ENCODE data around the gene PSRC1. TPM values are rescaled to one million over a fixed set of nuclear protein-coding genes. Genes with fewer than 3 reads are reported as not detected.

Gene PSRC1
- total RNA-seq, 4 donors from 2014 or later, result 1.9 to 18.0 (median 4.4) TPM

GRCh38 chr1:109295712-109296415 is 12.9 kb upstream of the PSRC1 start:
- 79 to 88% methylated on average over 8 to 12 of the region's 12 CpGs for WGBS, 2 donors (ENCODE audit: low coverage in 1 of 2)
- no peak overlapping the region for H3K4me3 ChIP-seq
- no peak for TF ChIP-seq EP300 (IDR thresholded peaks at IDR 0.05; ENCODE audit: low read depth)
- TF ChIP-seq, protein P1, sequence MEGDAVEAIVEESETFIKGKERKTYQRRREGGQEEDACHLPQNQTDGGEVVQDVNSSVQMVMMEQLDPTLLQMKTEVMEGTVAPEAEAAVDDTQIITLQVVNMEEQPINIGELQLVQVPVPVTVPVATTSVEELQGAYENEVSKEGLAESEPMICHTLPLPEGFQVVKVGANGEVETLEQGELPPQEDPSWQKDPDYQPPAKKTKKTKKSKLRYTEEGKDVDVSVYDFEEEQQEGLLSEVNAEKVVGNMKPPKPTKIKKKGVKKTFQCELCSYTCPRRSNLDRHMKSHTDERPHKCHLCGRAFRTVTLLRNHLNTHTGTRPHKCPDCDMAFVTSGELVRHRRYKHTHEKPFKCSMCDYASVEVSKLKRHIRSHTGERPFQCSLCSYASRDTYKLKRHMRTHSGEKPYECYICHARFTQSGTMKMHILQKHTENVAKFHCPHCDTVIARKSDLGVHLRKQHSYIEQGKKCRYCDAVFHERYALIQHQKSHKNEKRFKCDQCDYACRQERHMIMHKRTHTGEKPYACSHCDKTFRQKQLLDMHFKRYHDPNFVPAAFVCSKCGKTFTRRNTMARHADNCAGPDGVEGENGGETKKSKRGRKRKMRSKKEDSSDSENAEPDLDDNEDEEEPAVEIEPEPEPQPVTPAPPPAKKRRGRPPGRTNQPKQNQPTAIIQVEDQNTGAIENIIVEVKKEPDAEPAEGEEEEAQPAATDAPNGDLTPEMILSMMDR (IDR thresholded peaks at IDR 0.05), result no peak
- no peak for TF ChIP-seq POLR2AphosphoS5 (IDR thresholded peaks at IDR 0.05)
- no peak for TF ChIP-seq POLR2A (IDR thresholded peaks at IDR 0.05)
- peaks cover 2% of the 10 kb centered on the region for H3K27me3 ChIP-seq
- H3K4me1 ChIP-seq, result peaks cover 0 to 8% (median 4%) of the 10 kb centered on the region in 4 donors
- intact Hi-C loops (cut with DNase I; ENCODE audit: low total_unique reads), result no loop called here
- no peaks in the 10 kb centered on the region for H3K36me3 ChIP-seq
- in situ Hi-C loops (cut with MboI; ENCODE audit: low pct_ligation_motif_present in 1 of 4, low pct_unique_long_range_greater_than_20kb in 1 of 4, low sequenced_read_pairs in 3 of 4), result loop anchor here in 1 of 4 donors (25.0 kb wide), 1 partner anchor 116 kb away; no protein-coding TSS in a partner anchor
- no peaks in the 10 kb centered on the region for H3K9me3 ChIP-seq
- no peak overlapping the region for H3K27ac ChIP-seq
- DNase-seq, result no peak

DNA sequence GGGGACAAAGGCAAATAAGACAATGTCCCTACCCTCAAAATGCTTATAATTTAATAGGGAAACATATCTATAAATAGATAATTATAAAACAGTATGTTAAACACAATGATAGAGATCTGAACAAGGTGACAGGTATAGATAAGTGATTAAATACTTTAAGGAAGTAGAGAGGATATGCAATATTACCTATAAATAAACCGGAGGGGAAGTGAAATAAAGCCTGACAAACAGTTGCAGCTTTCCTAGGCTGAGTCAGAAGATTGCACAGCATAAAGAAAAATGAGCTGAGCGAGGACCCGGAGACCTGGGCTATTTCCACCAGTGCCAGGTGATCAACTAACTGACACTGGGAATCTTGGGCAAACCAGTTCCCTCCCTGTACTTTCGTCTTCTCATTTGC is 11.5 kb upstream of the PSRC1 start:
- TF ChIP-seq POLR2AphosphoS5 (IDR thresholded peaks at IDR 0.05) (no peak), POLR2A (IDR thresholded peaks at IDR 0.05) (no peak), EP300 (IDR thresholded peaks at IDR 0.05; ENCODE audit: low read depth) (no peak)
- TF ChIP-seq, protein P1 (IDR thresholded peaks at IDR 0.05), result no peak
- Histone ChIP-seq H3K36me3 (no peaks in the 10 kb centered on the region), H3K4me1 (peaks cover 0 to 8% (median 4%) of the 10 kb centered on the region in 4 donors), H3K27me3 (peaks cover 2% of the 10 kb centered on the region), H3K9me3 (no peaks in the 10 kb centered on the region), H3K27ac (no peak overlapping the region), H3K4me3 (no peak overlapping the region)
- in situ Hi-C loops (cut with MboI; ENCODE audit: low pct_ligation_motif_present in 1 of 4, low pct_unique_long_range_greater_than_20kb in 1 of 4, low sequenced_read_pairs in 3 of 4) (loop anchor here in 1 of 4 donors (25.0 kb wide), 1 partner anchor 118 kb away; no protein-coding TSS in a partner anchor), intact Hi-C loops (cut with DNase I; ENCODE audit: low total_unique reads) (no loop called here)
- no peak for DNase-seq
- 58 to 93% methylated on average over 4 of the region's 4 CpGs for WGBS, 2 donors (ENCODE audit: low coverage in 1 of 2)

- in situ Hi-C loops (cut with MboI; ENCODE audit: low pct_ligation_motif_present in 1 of 4, low pct_unique_long_range_greater_than_20kb in 1 of 4, low sequenced_read_pairs in 3 of 4) (loop anchor here in 1 of 4 donors (25.0 kb wide), 1 partner anchor 119 kb away; no protein-coding TSS in a partner anchor), intact Hi-C loops (cut with DNase I; ENCODE audit: low total_unique reads) (no loop called here)
- TF ChIP-seq POLR2AphosphoS5 (IDR thresholded peaks at IDR 0.05), result no peak
- no peak for TF ChIP-seq POLR2A (IDR thresholded peaks at IDR 0.05)
- no peak for TF ChIP-seq EP300 (IDR thresholded peaks at IDR 0.05; ENCODE audit: low read depth)
- TF ChIP-seq, protein P1 (IDR thresholded peaks at IDR 0.05), result no peak
- no peak overlapping the region for H3K4me3 ChIP-seq
- H3K36me3 ChIP-seq, result no peaks in the 10 kb centered on the region
- DNase-seq, result no peak
- H3K27ac ChIP-seq, result no peak overlapping the region
- no peaks in the 10 kb centered on the region for H3K9me3 ChIP-seq
- WGBS, 2 donors (ENCODE audit: low coverage in 1 of 2), result 65 to 83% methylated on average over 2 of the region's 2 CpGs
- H3K4me1 ChIP-seq, result no peaks in the 10 kb centered on the region
- H3K27me3 ChIP-seq, result peaks cover 2% of the 10 kb centered on the region
Observed at GRCh38 chr1:109293026-109293425, 10.1 kb upstream of the PSRC1 start.

GRCh38 chr1:109292364-109292763 is 9.4 kb upstream of the PSRC1 start:
- no peak for DNase-seq
- intact Hi-C loops (cut with DNase I; ENCODE audit: low total_unique reads) (no loop called here), in situ Hi-C loops (cut with MboI; ENCODE audit: low pct_ligation_motif_present in 1 of 4, low pct_unique_long_range_greater_than_20kb in 1 of 4, low sequenced_read_pairs in 3 of 4) (loop anchor here in 1 of 4 donors (25.0 kb wide), 1 partner anchor 120 kb away; no protein-coding TSS in a partner anchor)
- H3K27ac ChIP-seq, result no peak overlapping the region
- no peak for TF ChIP-seq EP300 (IDR thresholded peaks at IDR 0.05; ENCODE audit: low read depth)
- TF ChIP-seq, protein P1 (IDR thresholded peaks at IDR 0.05), result no peak
- no peak for TF ChIP-seq POLR2A (IDR thresholded peaks at IDR 0.05)
- TF ChIP-seq POLR2AphosphoS5 (IDR thresholded peaks at IDR 0.05), result no peak
- no peaks in the 10 kb centered on the region for H3K9me3 ChIP-seq
- H3K36me3 ChIP-seq, result no peaks in the 10 kb centered on the region
- WGBS, 2 donors (ENCODE audit: low coverage in 1 of 2), result 70 to 77% methylated on average over 7 to 9 of the region's 9 CpGs
- peaks cover 2% of the 10 kb centered on the region for H3K27me3 ChIP-seq
- no peaks in the 10 kb centered on the region for H3K4me1 ChIP-seq
- H3K4me3 ChIP-seq, result no peak overlapping the region

Data from transverse colon (tissue), 4 donors.